ENCODE data around the gene SECTM1.

Gene SECTM1

DNA sequence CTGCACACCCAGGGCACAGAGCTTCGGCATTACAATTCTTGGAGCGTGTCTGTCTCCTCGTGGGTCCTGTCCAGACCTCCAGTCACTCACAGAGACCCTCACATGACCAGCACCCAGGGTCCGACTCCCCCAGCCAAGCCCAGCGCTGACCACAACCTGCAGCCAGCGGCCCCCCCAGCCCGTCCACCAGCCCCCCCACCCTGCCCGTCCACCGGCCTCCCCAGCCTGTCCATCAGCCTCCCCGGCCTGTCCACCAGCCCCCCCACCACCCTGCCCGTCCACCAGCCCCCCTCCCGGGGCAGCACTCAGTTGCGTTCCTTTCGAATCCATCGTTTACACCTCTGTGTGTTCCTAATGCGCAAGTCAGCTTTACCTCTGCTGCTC is 5.8 kb downstream of the SECTM1 start:
- Histone ChIP-seq H3K4me3 (no peak overlapping the region), H3K27ac (no peak overlapping the region)
- TF ChIP-seq, protein P1, sequence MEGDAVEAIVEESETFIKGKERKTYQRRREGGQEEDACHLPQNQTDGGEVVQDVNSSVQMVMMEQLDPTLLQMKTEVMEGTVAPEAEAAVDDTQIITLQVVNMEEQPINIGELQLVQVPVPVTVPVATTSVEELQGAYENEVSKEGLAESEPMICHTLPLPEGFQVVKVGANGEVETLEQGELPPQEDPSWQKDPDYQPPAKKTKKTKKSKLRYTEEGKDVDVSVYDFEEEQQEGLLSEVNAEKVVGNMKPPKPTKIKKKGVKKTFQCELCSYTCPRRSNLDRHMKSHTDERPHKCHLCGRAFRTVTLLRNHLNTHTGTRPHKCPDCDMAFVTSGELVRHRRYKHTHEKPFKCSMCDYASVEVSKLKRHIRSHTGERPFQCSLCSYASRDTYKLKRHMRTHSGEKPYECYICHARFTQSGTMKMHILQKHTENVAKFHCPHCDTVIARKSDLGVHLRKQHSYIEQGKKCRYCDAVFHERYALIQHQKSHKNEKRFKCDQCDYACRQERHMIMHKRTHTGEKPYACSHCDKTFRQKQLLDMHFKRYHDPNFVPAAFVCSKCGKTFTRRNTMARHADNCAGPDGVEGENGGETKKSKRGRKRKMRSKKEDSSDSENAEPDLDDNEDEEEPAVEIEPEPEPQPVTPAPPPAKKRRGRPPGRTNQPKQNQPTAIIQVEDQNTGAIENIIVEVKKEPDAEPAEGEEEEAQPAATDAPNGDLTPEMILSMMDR (IDR thresholded peaks at IDR 0.05) = no peak
- DNase-seq (ENCODE audit: low spot score) = no peak

DNA sequence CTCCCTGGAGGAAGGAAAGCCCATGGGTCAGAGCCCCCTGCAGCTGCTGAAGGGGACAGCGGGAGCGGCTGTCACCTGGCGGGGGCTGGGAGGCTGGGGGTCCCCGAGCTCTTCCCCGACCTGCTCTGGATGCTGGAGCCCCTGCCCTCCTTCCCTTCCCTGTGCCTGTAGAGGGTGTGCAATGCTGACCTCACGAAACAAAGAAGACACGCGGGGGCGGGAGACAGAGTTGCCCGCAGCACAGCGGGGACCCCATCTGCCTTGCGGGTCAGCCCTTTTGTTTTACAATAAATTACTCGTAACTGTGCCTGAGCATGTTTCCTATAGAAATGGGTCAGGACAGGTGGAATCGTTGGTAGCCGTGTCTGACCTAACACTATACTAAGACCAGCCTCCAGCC is 6.3 kb downstream of the SECTM1 start:
- Histone ChIP-seq H3K27ac (no peak overlapping the region), H3K4me3 (no peak overlapping the region)
- no peak for DNase-seq (ENCODE audit: low spot score)
- TF ChIP-seq, protein P1 (IDR thresholded peaks at IDR 0.05) = no peak

DNA sequence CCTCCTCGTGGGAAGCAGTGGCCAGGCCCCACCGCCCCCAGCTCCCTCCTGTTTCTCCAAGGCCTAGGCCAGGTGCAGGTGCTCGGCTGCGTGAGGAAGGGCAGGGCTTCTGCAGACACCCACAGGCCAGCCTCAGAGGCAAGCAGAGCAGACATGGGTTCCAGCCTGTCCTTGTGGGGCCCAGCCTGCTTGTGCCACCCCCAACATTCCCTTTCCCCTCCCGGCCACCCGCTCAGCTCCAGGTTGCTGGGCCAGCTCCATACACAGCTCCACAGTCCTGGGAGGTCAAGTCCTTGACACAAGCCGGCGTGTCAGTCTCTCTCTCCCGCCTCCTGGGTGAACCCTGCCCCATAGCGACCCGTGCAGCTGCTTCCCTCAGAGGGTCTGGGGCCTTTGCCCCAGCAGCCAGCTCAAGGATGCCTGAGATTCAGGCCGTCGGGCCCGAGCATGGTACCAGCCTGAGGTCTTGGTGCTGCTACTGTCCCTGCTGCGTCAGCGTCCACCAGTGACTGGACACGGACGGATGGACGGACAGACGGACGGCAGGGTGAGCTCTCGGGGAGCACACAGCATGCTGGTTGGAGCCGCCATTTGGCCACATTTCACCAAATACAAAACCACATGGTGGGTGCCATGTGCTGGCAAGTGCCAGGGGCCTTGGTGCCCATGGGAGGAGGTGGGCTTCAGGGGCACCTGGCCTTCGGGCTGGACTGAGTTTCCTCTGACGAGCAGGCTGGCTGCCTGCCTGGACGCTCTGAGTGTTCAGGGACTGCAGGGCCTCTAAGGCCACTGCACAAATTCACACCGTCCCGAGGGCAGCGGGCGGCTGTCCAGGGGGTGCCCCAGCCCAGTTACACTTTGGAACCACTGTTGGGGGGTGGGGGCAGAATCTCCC is 8.0 kb downstream of the SECTM1 start:
- TF ChIP-seq, protein P1 (IDR thresholded peaks at IDR 0.05) = no peak
- no peak for DNase-seq (ENCODE audit: low spot score)
- no peak overlapping the region for H3K27ac ChIP-seq
- H3K4me3 ChIP-seq = no peak overlapping the region

DNA sequence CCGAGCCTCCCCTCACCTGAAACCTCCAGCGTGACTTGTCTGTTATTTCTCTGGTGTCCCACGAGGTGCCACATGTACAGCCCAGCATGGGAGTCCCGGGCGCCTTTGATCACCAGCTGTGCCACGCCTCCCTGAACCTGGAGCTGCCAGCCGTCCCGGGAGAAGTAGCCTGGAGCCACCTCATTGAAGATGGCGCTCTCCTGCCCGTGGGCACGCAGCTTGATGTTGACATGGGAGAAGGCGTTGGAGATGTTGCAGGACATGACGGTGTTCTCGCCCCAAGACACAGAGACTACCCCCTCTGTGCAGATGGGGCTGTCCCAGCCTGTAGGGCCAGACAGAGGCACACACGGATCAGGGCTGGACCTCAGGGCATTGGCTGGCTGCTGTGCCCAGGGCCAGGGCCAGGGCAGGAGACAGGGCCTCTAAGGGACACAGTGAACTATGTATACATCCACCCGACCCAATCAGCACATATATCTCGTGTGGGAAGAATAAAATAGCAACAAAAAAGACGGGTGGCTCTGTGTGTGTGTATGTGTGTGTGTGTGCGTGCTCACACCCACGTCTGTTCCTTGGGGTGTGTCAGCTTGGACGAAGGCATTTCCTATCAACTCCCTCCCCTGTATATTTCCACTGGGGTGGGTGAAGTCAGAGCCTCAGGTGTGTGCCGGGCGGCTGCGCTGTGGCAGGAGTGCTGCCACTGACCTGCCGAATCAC is 8.8 kb downstream of the SECTM1 start:
- DNase-seq (ENCODE audit: low spot score) = no peak
- Histone ChIP-seq H3K27ac (no peak overlapping the region), H3K4me3 (no peak overlapping the region)
- TF ChIP-seq, protein P1 (IDR thresholded peaks at IDR 0.05) = no peak

DNA sequence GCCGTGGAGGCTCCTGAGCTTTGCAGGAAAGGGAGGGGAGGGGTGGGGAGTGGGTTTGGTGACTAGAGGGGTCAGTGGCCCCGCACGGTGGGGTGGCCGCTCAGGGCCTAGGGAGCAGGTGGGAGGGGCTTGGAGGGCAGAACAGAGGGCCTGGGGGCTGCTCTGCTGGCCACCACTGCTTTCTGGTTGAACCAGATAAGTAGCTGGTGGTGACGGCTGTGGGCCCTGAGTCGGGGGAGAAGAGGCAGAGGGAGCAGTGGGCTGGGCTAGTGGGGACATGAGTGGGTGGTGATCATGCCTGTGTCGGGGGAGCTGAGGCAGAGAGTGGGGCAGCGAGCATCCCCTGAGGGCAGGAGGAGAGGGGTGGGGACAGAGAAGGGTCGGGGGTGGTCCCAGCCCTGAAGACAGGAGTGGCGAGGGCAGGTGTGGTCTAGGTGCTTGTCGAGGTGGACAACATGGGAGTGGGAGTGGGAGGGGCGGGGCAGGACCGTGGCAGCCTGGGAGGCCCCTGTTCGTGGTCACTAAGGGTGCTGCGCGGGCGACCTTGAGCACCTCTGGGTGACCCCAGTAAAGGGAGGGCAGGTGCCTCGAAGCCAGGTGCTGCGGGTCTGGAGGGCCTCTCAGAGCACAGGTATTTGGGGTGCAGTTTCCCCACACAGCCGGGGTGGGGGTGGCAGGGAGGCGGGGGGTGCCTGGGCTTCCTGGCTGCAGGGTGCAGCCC is 9.9 kb downstream of the SECTM1 start:
- Histone ChIP-seq H3K27ac (no peak overlapping the region), H3K4me3 (no peak overlapping the region)
- TF ChIP-seq, protein P1 (IDR thresholded peaks at IDR 0.05) = no peak
- no peak for DNase-seq (ENCODE audit: low spot score)

DNA sequence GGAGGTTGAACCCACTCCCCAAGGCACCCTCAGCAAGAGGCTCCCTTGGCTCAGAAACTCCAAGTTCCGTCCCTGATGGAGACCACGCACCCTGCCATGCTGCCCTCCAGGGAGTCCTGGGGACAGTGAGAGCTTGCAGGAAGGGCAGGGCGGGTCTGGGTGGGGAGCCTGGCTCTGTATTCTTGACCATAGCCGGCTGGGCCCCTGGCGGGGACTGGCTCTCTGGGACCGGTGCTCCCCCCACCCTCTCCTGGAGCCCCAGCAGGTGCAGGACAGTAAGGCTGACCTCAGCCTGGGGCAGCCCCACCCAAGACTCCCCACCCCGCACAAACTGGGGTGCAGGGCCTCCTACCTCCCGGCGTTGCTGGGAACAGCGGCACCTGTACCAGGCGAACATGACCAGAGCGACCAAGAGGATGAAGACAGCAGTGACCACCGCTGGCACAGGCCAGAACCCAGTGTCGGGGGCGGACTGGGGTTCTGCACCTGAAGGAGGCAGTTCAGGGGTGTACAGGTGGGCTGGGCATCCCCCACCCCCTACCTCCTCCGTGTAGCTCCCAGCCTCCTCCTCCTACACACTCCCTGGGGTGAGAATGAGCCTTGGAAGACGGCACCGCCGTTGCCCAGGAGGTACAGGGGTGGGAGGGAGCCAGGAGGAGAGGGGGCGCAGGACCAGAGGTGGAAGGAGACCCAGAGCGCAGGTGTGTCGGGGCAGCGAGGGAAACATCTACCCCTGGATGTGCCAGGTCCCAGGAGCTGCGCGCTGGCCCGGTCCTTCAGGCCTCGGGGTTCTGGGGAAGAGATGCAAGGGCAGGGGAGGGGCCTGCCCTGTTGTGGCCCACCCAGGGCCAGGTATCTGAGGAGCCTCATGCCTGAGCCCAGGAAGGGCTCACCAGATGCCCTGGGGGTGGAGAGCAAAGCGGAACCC is 10.8 kb downstream of the SECTM1 start:
- no peak overlapping the region for H3K27ac ChIP-seq
- DNase-seq (ENCODE audit: low spot score) = no peak
- no peak overlapping the region for H3K4me3 ChIP-seq
- TF ChIP-seq, protein P1 (IDR thresholded peaks at IDR 0.05) = no peak

Measured in coronary artery (tissue), 2 donors.